Activated CD4-positive, alpha-beta T cell treated with anti-CD3 and anti-CD28 coated beads for 24 hours (primary cell): Measurements from ENCODE around the gene GDPD2.

Experiments used
- DNase-seq, 2 donors: peaks; one replicate each; pipeline ENCODE4 v3.0.0-alpha.2; 2020; ENCODE audit warnings: low read depth in 2 of 2

Gene GDPD2

GRCh38 chrX:70437921-70438665 lies 15.0 kb downstream of the GDPD2 start:
- DNase-seq = no peak

- no peak for DNase-seq
Observed at GRCh38 chrX:70439016-70439415, 15.9 kb downstream of the GDPD2 start.

- no peak for DNase-seq
Observed at GRCh38 chrX:70442224-70442623, 19.1 kb downstream of the GDPD2 start.

- no peak for DNase-seq
Observed at GRCh38 chrX:70444326-70444945, 21.3 kb downstream of the GDPD2 start, which contains the start of gene DLG3. DLG3 (plus strand) TSS chrX:70444835; CDS start chrX:70445202, 367 bp downstream.

GRCh38 chrX:70444946-70445656 lies 22.0 kb downstream of the GDPD2 start:
- DNase-seq = no peak

GRCh38 chrX:70445951-70446350 lies 22.8 kb downstream of the GDPD2 start:
- DNase-seq = no peak

- no peak for DNase-seq
Observed at GRCh38 chrX:70446380-70447350, 23.6 kb downstream of the GDPD2 start.

GRCh38 chrX:70449457-70449966 lies 26.4 kb downstream of the GDPD2 start:
- DNase-seq = no peak

- peak; percentile 38 to 39 for DNase-seq
Observed at GRCh38 chrX:70452143-70452733, 29.1 kb downstream of the GDPD2 start.

- DNase-seq = no peak
Observed at GRCh38 chrX:70453024-70453618, 30.0 kb downstream of the GDPD2 start.

GRCh38 chrX:70454441-70455365 lies 31.6 kb downstream of the GDPD2 start:
- peak; percentile 46 to 51 for DNase-seq

- DNase-seq = no peak
Observed at GRCh38 chrX:70455366-70456202, 32.5 kb downstream of the GDPD2 start.

GRCh38 chrX:70456256-70456655 lies 33.1 kb downstream of the GDPD2 start:
- DNase-seq = no peak

GRCh38 chrX:70461026-70461425 lies 37.9 kb downstream of the GDPD2 start:
- no peak for DNase-seq

GRCh38 chrX:70464051-70464450 lies 40.9 kb downstream of the GDPD2 start:
- no peak for DNase-seq

- no peak for DNase-seq
Observed at GRCh38 chrX:70466968-70467367, 43.9 kb downstream of the GDPD2 start.

GRCh38 chrX:70468709-70469108 lies 45.6 kb downstream of the GDPD2 start:
- no peak for DNase-seq

GRCh38 chrX:70470850-70471289 lies 47.8 kb downstream of the GDPD2 start:
- no peak for DNase-seq
